Gastrocnemius medialis (tissue), 4 donors: ENCODE results near the gene NUDCD3. TPM values are rescaled to one million over a fixed set of nuclear protein-coding genes. Genes with fewer than 3 reads are reported as not detected.

Source experiments
- ATAC-seq, 2 donors: fragments of 150-250 bp; one replicate each; pipeline ENCODE4 v1.9.1; 2016
- DNase-seq, 2 donors: peaks; one replicate each; pipeline ENCODE4 v3.0.0-alpha.2; 2019
- H3K27ac ChIP-seq, 4 donors: fragments of 200-600 bp; sonication (generic); 1 replicate in 1 of 4; 2 replicates in 3 of 4; pipeline ENCODE4 v1.5.1; 2016 to 2018; ENCODE audit warnings: mild to moderate bottlenecking in 2 of 4, moderate library complexity in 1 of 4
- H3K27me3 ChIP-seq, 3 donors: fragments of 200-600 bp; sonication (generic) in 2 of 3; 1 replicate in 1 of 3; 2 replicates in 2 of 3; pipeline versions ENCODE4 v1.5.1 to v1.6.0; 2016 to 2019; ENCODE audit warnings: mild to moderate bottlenecking in 1 of 3, moderate library complexity in 1 of 3
- H3K36me3 ChIP-seq, 2 donors: fragments of 200-600 bp; sonication (generic) in 1 of 2; one replicate each; pipeline ENCODE4 v1.5.1; 2017 to 2018
- H3K4me1 ChIP-seq, 2 donors: fragments of 200-600 bp; sonication (generic) in 1 of 2; one replicate each; pipeline ENCODE4 v1.5.1; 2016 to 2017; ENCODE audit warnings: mild to moderate bottlenecking in 2 of 2
- H3K4me3 ChIP-seq, 4 donors: fragments of 200-600 bp; sonication (generic) in 3 of 4; 1 replicate in 1 of 4; 2 replicates in 3 of 4; pipeline ENCODE4 v1.5.1; 2016 to 2019; ENCODE audit warnings: mild to moderate bottlenecking in 2 of 4
- H3K9me3 ChIP-seq, 3 donors: fragments of 200-600 bp; sonication (generic) in 2 of 3; 1 replicate in 1 of 3; 2 replicates in 2 of 3; pipeline ENCODE4 v1.5.1; 2016 to 2019
- POLR2A ChIP-seq, 2 donors: fragments of 450-650 bp; IDR thresholded peaks; one replicate each; pipeline ENCODE4 v1.6.1; 2017; ENCODE audit warnings: antibody characterized with exemption in 2 of 2, mild to moderate bottlenecking in 2 of 2, moderate library complexity in 2 of 2
- in situ Hi-C, 4 donors: fragments of 200-750 bp; cut with MboI; loops; one replicate each; pipeline versions ENCODE4 v1.15.0 to v1.8.0; 2017; ENCODE audit warnings: low sequenced_read_pairs in 4 of 4
- intact Hi-C: fragments of 100-400 bp; cut with DNase I; formaldehyde crosslinking; loops from one replicate; pipeline ENCODE4 v1.15.1; 2023; ENCODE audit warnings: low total_unique reads
- total RNA-seq, 4 donors: library from RNA; depleted of rRNA; stranded (reverse); fragments of >200 nt; gene quantifications; one replicate each; pipeline versions ENCODE4 v1.1.0 to v1.2.3, GENCODE V29; 2016
- TF ChIP-seq, protein P1 (sequence below), 5 experiments: fragments of 450-650 bp in 3 of 5; fragments of 200-600 bp in 2 of 5; sonication (generic) in 2 of 5; IDR thresholded peaks in 4 of 5; conservative IDR thresholded peaks in 1 of 5; 1 replicate in 4 of 5; 2 replicates in 1 of 5; pipeline ENCODE4 v1.5.1; 2016 to 2019; ENCODE audit warnings: antibody characterized with exemption in 5 of 5, mild to moderate bottlenecking in 3 of 5, moderate library complexity in 3 of 5

Gene NUDCD3
- total RNA-seq, 4 donors from 2014 or later: 76.2 to 93.4 (median 77.0) TPM

DNA sequence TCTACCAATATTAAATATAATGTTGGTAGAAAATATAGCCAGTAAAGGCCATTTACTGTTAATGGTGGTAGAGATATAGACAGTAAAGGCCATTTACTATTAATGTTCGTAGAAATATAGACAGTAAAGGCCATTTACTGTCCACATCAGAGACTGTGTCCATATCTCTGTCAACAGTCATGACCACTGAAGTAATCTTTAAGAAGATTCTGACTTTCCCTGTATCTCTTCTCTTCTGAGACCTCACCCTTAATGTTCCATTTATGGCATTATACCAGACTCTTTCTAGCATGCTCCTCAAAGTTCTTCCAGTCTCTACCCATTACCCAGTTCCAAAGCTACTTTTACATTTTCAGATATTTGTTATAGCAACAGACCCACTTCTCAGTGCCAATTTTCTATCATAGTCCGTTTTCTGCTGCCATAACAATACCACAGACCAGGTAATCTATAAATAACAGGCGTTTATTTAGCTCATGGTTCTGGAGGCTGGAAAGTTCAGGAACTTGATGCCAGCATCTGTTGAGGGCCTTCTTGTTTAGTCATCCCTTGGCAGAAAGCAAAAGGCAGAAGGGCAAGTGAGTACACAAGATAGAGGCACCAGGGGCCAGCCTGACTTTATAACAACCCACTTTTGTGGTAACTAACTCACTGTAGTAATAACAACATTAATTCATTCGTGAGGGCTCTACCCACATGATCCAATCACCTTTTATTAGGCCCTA lies 7.9 kb upstream of the NUDCD3 start:
- Histone ChIP-seq H3K27me3 (no peaks in the 10 kb centered on the region), H3K9me3 (no peaks in the 10 kb centered on the region), H3K36me3 (no peaks in the 10 kb centered on the region), H3K4me3 (no peak overlapping the region), H3K4me1 (peaks cover 15 to 18% of the 10 kb centered on the region in 2 donors), H3K27ac (peak overlapping the region; percentile 80 to 87 (median 81))
- intact Hi-C loops: loop anchor here (5.0 to 10.0 kb wide), 3 partner anchors 374 to 624 kb away; partner anchors contain the start of genes POLD2 and PURB
- TF ChIP-seq POLR2A (IDR thresholded peaks at IDR 0.05): no peak
- TF ChIP-seq, protein P1, sequence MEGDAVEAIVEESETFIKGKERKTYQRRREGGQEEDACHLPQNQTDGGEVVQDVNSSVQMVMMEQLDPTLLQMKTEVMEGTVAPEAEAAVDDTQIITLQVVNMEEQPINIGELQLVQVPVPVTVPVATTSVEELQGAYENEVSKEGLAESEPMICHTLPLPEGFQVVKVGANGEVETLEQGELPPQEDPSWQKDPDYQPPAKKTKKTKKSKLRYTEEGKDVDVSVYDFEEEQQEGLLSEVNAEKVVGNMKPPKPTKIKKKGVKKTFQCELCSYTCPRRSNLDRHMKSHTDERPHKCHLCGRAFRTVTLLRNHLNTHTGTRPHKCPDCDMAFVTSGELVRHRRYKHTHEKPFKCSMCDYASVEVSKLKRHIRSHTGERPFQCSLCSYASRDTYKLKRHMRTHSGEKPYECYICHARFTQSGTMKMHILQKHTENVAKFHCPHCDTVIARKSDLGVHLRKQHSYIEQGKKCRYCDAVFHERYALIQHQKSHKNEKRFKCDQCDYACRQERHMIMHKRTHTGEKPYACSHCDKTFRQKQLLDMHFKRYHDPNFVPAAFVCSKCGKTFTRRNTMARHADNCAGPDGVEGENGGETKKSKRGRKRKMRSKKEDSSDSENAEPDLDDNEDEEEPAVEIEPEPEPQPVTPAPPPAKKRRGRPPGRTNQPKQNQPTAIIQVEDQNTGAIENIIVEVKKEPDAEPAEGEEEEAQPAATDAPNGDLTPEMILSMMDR (IDR thresholded peaks at IDR 0.05 in 4 of 5, conservative IDR thresholded peaks at IDR 0.05 in 1 of 5): no peak
- ATAC-seq (peak; percentile 100), DNase-seq (peak; percentile 60 to 77)
- in situ Hi-C loops: loop anchor here in 2 of 4 donors (25.0 kb wide), 2 partner anchors 261 to 286 kb away; partner anchors contain the start of gene YKT6 (in 1 of the 2)

DNA sequence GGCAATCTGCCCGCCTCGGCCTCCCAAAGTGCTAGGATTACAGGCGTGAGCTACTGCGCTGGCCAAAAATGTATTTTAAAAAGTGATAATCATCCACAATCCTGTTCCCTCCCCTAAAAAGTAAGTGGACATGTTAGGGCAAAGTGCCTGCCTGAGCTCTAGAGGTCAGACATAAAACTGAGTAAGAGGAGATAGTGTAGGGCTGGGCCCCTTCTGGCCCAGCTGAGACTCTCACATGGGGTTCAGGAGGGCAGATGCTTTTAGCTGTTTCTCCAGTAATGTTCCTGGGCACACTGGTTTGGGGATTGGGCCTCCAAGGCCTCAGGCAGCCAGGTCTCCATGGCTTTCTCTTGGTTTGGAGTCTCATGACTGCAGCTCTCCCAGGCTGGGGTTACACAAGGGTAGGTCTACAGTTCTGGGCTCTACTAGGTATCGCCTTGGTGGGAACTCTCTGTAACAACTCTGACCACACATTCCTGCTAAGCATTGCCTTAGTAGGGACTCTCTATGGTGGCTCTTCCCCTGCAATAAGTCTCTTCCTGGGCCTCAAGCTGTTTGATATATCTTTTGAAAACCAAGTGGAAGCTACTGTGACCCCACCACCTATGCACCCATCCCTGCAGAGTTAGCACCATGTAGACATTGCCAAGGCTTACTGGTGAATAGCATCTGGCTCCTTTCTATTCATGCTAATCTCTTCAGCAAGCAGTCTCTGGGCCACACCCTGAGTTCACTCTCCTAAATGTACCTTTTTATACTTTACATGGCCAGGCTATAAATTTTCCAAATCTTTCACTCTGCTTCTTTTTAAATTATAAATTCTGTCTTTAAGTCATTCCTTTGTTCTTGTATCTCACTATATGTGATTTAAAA lies 6.9 kb upstream of the NUDCD3 start:
- Histone ChIP-seq H3K9me3 (no peaks in the 10 kb centered on the region), H3K4me3 (no peak overlapping the region), H3K36me3 (no peaks in the 10 kb centered on the region), H3K27me3 (no peaks in the 10 kb centered on the region), H3K27ac (peak overlapping the region; percentile 80 to 87 (median 81)), H3K4me1 (peaks cover 15 to 18% of the 10 kb centered on the region in 2 donors)
- TF ChIP-seq, protein P1 (IDR thresholded peaks at IDR 0.05 in 4 of 5, conservative IDR thresholded peaks at IDR 0.05 in 1 of 5): no peak
- no peak for TF ChIP-seq POLR2A (IDR thresholded peaks at IDR 0.05)
- in situ Hi-C loops (loop anchor here in 2 of 4 donors (25.0 kb wide), 2 partner anchors 260 to 285 kb away; partner anchors contain the start of gene YKT6 (in 1 of the 2)), intact Hi-C loops (loop anchor here (5.0 to 10.0 kb wide), 3 partner anchors 373 to 623 kb away; partner anchors contain the start of genes POLD2 and PURB)
- no peak for ATAC-seq
- no peak for DNase-seq

DNA sequence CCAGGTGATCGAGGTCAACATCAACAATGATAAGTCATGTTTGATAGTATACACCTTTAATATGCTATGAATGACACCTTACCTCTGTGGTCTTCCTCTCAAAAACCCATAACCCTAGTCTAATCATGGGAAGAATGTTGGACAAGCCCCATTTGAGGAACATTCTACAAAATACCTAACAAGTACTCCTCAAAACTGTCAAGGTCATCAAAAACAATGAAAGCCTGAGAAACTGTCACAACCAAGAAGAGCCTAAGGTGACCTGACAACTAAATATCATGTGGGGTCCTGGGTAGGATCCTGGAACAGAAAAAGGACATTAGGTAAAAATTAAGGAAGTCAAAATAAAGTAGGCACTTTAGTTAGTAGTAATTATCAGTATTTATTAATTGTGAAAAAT lies 5.9 kb upstream of the NUDCD3 start:
- Histone ChIP-seq H3K27ac (no peak overlapping the region), H3K27me3 (no peaks in the 10 kb centered on the region), H3K9me3 (no peaks in the 10 kb centered on the region), H3K36me3 (no peaks in the 10 kb centered on the region), H3K4me3 (no peak overlapping the region), H3K4me1 (peaks cover 15 to 18% of the 10 kb centered on the region in 2 donors)
- TF ChIP-seq, protein P1 (IDR thresholded peaks at IDR 0.05 in 4 of 5, conservative IDR thresholded peaks at IDR 0.05 in 1 of 5): no peak
- no peak for TF ChIP-seq POLR2A (IDR thresholded peaks at IDR 0.05)
- in situ Hi-C loops: loop anchor here in 2 of 4 donors (25.0 kb wide), 2 partner anchors 259 to 284 kb away; partner anchors contain the start of gene YKT6 (in 1 of the 2)
- ATAC-seq (no peak), DNase-seq (no peak)
- intact Hi-C loops: loop anchor here (5.0 to 10.0 kb wide), 3 partner anchors 372 to 622 kb away; partner anchors contain the start of genes POLD2 and PURB

GRCh38 chr7:44494960-44495359 lies 4.5 kb upstream of the NUDCD3 start:
- no peak overlapping the region for H3K4me3 ChIP-seq
- ATAC-seq: no peak
- H3K36me3 ChIP-seq: no peaks in the 10 kb centered on the region
- in situ Hi-C loops: loop anchor here in 2 of 4 donors (25.0 kb wide), 2 partner anchors 258 to 283 kb away; partner anchors contain the start of gene YKT6 (in 1 of the 2)
- H3K9me3 ChIP-seq: no peaks in the 10 kb centered on the region
- no peak for DNase-seq
- intact Hi-C loops: loop anchor here (5.0 to 10.0 kb wide), 5 partner anchors 173 to 620 kb away; partner anchors contain the start of genes H2AZ2, POLD2 and PURB
- no peak overlapping the region for H3K27ac ChIP-seq
- TF ChIP-seq POLR2A (IDR thresholded peaks at IDR 0.05): no peak
- TF ChIP-seq, protein P1 (IDR thresholded peaks at IDR 0.05 in 4 of 5, conservative IDR thresholded peaks at IDR 0.05 in 1 of 5): no peak
- no peaks in the 10 kb centered on the region for H3K27me3 ChIP-seq
- H3K4me1 ChIP-seq: peaks cover 15 to 18% of the 10 kb centered on the region in 2 donors
